Right lobe of liver (tissue), 6 donors: ENCODE measurements around the gene HDLBP. TPM values are rescaled to one million over a fixed set of nuclear protein-coding genes. Genes with fewer than 3 reads are reported as not detected.

Experiments
- ATAC-seq, 4 donors: fragments of 200-7000 bp; cut with Tn5 transposase; one replicate each; pipeline ENCODE4 v1.9.1; 2020; ENCODE audit warnings: mild to moderate bottlenecking in 4 of 4, moderate library complexity in 4 of 4
- DNase-seq, 3 donors: peaks; one replicate each; pipeline ENCODE4 v3.0.0-alpha.2; 2020
- H3K27ac ChIP-seq, 3 donors: fragments of 200-600 bp; one replicate each; pipeline ENCODE4 v1.8.0; 2022
- H3K27me3 ChIP-seq, 2 donors: fragments of 200-600 bp; one replicate each; pipeline ENCODE4 v1.8.0; 2022
- H3K36me3 ChIP-seq, 4 donors: fragments of 200-600 bp; sonication (generic) in 1 of 4; one replicate each; pipeline versions ENCODE4 v1.5.1 to v1.8.0; 2017 to 2022; ENCODE audit warnings: control low read depth in 1 of 4
- H3K4me1 ChIP-seq, 4 donors: fragments of 200-600 bp; sonication (generic) in 1 of 4; one replicate each; pipeline versions ENCODE4 v1.5.1 to v1.8.0; 2017 to 2022; ENCODE audit warnings: control low read depth in 1 of 4
- H3K4me3 ChIP-seq, 3 donors: fragments of 200-600 bp; one replicate each; pipeline ENCODE4 v1.8.0; 2022
- H3K9me3 ChIP-seq, 4 donors: fragments of 200-600 bp; sonication (generic) in 1 of 4; one replicate each; pipeline versions ENCODE4 v1.5.1 to v1.8.0; 2017 to 2022; ENCODE audit warnings: control low read depth in 1 of 4
- POLR2A ChIP-seq: fragments of 450-650 bp; IDR thresholded peaks from one replicate; pipeline ENCODE4 v1.6.1; 2017; ENCODE audit warnings: antibody characterized with exemption, mild to moderate bottlenecking
- WGBS: methylation state at CpG from one replicate; pipeline ENCODE4 v1.1.6; 2018; ENCODE audit warnings: low coverage, low lambda C conversion rate; ENCODE audit not compliant: insufficient coverage; ENCODE audit errors: missing lambda C conversion rate; 5-methylcytosine and 5-hydroxymethylcytosine counted together
- intact Hi-C, 2 donors: fragments of 100-400 bp; cut with DNase I; formaldehyde crosslinking; loops; one replicate each; pipeline versions ENCODE4 v1.11.2 to v1.14.1; 2022
- total RNA-seq, 6 experiments: library from RNA; depleted of rRNA in 2 of 6; stranded (reverse); fragments of >200 nt in 2 of 6; fragmentation: NEBNext Ultra II Directional in 3 of 6; extraction: Animal tissue kit (Norgen Biotek cat#: 25700) in 3 of 6; gene quantifications; one replicate each; pipeline versions ENCODE4 v1.1.0 to v1.2.4, GENCODE V29; 2016 to 2023
- TF ChIP-seq, protein P1 (sequence below), 4 donors: fragments of 200-600 bp in 3 of 4; fragments of 450-650 bp in 1 of 4; IDR thresholded peaks; one replicate each; pipeline versions ENCODE4 v1.5.1 to v1.8.0; 2016 to 2022; ENCODE audit warnings: antibody characterized with exemption in 4 of 4, mild to moderate bottlenecking in 2 of 4
- donor health status: DM: no; HTN: yes; CAD: no.
- donor health status: DM: no; HTN: no; CAD: no.
- donor health status: DM: no; HTN: no; CAD: no.
- donor health status: DM: no; HTN: yes; CAD: no.
- donor health status: DM: no; HTN: yes; CAD: no.

Gene HDLBP
- total RNA-seq, 6 experiments from 2014 or later: 341 to 557 (median 479) TPM

DNA sequence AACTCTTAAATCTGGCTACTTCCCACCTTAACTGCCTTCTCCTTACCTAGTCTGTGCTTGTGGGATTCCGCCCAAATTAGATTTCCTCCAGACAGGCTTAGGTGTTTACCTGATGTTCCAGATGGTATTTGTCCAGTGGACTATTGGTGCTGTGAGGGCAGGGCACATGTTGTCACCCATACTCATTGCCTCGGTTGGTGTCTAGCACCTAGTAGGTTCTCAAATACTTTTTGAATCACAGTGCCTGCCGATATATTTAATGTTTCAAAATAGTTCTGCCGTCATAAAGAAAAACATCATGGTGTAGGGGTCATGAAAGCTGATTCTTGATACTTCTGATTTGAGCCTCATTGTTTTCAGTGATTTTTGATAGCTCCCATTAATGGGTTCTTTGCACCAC is 1.4 kb upstream of the HDLBP start:
- WGBS: 13% methylated on average over 4 of the region's 4 CpGs
- no peaks in the 10 kb centered on the region for H3K9me3 ChIP-seq
- H3K27me3 ChIP-seq: no peaks in the 10 kb centered on the region
- ATAC-seq (no peak), DNase-seq (no peak)
- H3K36me3 ChIP-seq: no peaks in the 10 kb centered on the region
- H3K4me3 ChIP-seq: peak overlapping the region; percentile 85 to 96 (median 90)
- peaks cover 0 to 71% (median 23%) of the 10 kb centered on the region in 4 donors for H3K4me1 ChIP-seq
- TF ChIP-seq, protein P1, sequence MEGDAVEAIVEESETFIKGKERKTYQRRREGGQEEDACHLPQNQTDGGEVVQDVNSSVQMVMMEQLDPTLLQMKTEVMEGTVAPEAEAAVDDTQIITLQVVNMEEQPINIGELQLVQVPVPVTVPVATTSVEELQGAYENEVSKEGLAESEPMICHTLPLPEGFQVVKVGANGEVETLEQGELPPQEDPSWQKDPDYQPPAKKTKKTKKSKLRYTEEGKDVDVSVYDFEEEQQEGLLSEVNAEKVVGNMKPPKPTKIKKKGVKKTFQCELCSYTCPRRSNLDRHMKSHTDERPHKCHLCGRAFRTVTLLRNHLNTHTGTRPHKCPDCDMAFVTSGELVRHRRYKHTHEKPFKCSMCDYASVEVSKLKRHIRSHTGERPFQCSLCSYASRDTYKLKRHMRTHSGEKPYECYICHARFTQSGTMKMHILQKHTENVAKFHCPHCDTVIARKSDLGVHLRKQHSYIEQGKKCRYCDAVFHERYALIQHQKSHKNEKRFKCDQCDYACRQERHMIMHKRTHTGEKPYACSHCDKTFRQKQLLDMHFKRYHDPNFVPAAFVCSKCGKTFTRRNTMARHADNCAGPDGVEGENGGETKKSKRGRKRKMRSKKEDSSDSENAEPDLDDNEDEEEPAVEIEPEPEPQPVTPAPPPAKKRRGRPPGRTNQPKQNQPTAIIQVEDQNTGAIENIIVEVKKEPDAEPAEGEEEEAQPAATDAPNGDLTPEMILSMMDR (IDR thresholded peaks at IDR 0.05): no peak
- TF ChIP-seq POLR2A: no peak
- intact Hi-C loops: no loop called here
- H3K27ac ChIP-seq: peak overlapping the region; percentile 81 to 98 (median 92)

DNA sequence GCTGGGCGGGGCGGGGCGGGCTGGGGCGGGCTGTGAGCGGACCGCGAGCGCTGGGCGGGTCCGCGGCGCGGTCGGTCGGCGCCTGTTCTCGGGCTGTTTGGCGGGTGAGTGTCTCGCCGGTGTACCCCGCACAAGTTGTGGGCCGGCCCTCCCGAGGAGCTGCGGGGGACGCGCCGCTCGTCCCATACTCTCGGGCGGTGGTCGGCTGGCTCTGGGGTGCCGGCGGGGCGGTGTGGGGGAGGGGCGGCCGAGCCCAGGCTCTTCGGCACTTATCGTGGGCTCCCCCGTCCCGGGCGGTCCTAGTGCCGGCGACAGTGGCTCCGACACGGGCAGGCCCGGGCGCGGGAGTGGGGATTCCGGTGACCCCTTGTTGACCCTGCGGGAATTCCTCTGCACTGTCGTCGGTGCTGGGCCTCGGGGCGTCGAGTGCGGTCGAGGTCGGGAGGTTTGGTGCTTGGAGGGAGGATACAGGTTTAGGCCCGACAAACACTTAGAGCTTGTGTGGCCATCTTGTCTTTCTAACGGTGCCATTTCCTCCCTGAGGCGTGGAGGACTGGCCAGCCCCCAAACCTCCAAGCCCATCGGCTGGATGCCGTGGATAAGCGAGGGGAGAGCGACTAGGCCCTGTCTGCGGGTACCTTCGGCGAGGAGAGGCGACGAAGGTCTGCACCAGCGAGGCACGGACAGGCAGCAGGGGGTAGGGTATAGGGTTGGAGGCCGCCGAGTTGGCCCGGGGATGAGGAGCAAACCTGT is 583 bp upstream of the HDLBP start, which contains the start of gene SEPTIN2:
SEPTIN2 (plus strand) TSS at position 47 of the 753 bp plus-strand sequence. CDS start 8,308 bp downstream, outside the sequence.
- H3K4me1 ChIP-seq: peaks cover 0 to 69% (median 21%) of the 10 kb centered on the region in 4 donors
- WGBS: 0% methylated on average over 5 of the region's 75 CpGs
- peak in 2 of 3 donors; percentile 83 to 87 for DNase-seq

DNA sequence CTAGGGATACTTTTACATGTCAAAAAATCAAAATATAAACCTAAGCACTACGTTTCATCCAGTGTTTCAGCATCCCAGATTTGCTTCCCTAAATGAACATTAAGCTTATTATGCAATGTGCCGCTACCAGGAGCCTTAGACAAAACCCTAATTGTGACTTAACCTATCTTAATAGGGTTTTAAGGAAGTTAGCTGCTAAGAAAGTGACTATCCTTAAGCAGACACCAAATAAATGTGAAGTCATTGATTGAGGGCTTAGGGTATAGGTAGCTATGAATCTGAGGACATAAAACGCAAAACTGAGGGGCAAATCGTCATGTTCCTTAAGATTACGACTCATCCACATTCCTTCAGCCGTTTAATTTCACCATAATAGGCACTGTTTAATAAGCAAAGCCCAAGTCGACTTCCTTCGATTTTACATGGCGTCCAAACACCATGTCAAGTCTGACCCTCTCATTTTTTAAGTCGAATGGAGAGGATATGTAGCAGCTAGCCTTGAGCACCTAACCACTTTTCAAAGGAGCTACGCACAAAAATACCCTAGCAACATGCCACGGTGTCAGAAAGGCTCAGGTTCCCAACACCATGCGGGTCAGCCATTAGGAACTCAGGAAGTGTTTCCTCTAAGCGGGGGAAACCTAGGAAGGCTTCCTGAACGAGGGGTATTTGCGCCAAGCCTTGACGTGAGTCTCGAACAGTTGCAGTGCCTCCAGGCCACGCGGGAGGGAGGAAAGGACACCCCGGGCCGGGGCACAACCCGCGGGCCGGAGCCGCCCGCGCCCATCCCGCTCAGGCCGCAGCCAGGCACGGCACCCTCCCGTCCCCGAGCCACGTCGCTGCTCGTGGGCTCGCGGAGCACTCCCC is 1.0 kb downstream of the HDLBP start:
- DNase-seq (no peak), ATAC-seq (peak in 1 of 4 donors; percentile 0)
- whole genome bisulfite sequencing: 4% methylated on average over 16 of the region's 38 CpGs
- no peaks in the 10 kb centered on the region for H3K9me3 ChIP-seq
- peaks cover 0 to 69% (median 18%) of the 10 kb centered on the region in 4 donors for H3K4me1 ChIP-seq
- H3K4me3 ChIP-seq: peak overlapping the region; percentile 81 to 96 (median 90)
- TF ChIP-seq, protein P1 (IDR thresholded peaks at IDR 0.05): no peak
- no peak for TF ChIP-seq POLR2A
- intact Hi-C loops: no loop called here
- H3K36me3 ChIP-seq: no peaks in the 10 kb centered on the region
- peak overlapping the region; percentile 97 to 99 (median 98) for H3K27ac ChIP-seq
- no peaks in the 10 kb centered on the region for H3K27me3 ChIP-seq

More for the DNA sequence above, 583 bp upstream of the HDLBP start, which contains the start of gene SEPTIN2:
- peak; percentile 64 for TF ChIP-seq POLR2A
- TF ChIP-seq, protein P1 (IDR thresholded peaks at IDR 0.05): no peak
- H3K4me3 ChIP-seq: peak within 1 kb of the TSS; percentile 85 to 96 (median 90)
- H3K27ac ChIP-seq: peak within 1 kb of the TSS; percentile 97 to 99 (median 98)
- H3K27me3 ChIP-seq: no peaks in the 10 kb centered on the region
- no peaks in the 10 kb centered on the region for H3K9me3 ChIP-seq
- ATAC-seq: peak; percentile 34 to 47 (median 42)
- intact Hi-C loops: no loop called here
- H3K36me3 ChIP-seq: no peaks in the 10 kb centered on the region

DNA sequence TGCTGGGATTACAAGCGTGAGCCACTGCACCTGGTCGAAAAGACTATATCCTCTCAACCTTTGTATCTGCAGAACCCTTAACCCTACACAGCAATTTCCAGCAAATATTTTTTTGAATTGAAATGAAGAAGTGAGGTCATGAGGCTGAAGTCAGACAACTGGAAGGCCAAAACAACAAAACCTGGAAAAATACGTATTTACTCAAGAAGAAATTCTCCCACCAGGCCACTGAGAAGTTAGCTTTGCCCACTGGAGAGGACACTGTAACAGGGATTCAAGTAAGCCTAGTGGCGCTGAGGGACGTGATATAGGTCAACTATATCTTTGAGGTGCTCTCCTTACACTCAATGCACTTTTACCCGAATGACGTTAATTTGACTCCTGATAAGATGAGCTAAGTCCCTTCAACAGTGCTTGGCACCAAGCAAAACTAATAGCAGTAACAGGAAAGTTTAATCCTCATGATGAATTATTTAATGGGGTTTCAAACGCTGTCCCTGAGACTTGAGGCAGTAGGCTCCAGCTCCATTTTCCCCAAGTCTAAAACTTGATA is 1.9 kb downstream of the HDLBP start:
- no peaks in the 10 kb centered on the region for H3K36me3 ChIP-seq
- intact Hi-C loops: no loop called here
- H3K9me3 ChIP-seq: no peaks in the 10 kb centered on the region
- H3K4me3 ChIP-seq: no peak overlapping the region
- peaks cover 0 to 69% (median 21%) of the 10 kb centered on the region in 4 donors for H3K4me1 ChIP-seq
- H3K27me3 ChIP-seq: no peaks in the 10 kb centered on the region
- WGBS: 80% methylated on average over 8 of the region's 8 CpGs
- DNase-seq (no peak), ATAC-seq (no peak)
- TF ChIP-seq, protein P1 (IDR thresholded peaks at IDR 0.05): no peak
- TF ChIP-seq POLR2A: no peak
- no peak overlapping the region for H3K27ac ChIP-seq
